Pericardium fibroblast (primary cell): ENCODE measurements around the gene C14orf39. TPM values are rescaled to one million over a fixed set of nuclear protein-coding genes. Genes with fewer than 3 reads are reported as not detected.

Experiments used
- total RNA-seq: library from RNA; depleted of rRNA; stranded (reverse); fragments of >200 nt; gene quantifications from 2 replicates; pipeline ENCODE4 v1.2.3, GENCODE V29; 2015

C14orf39 gene, protein sequence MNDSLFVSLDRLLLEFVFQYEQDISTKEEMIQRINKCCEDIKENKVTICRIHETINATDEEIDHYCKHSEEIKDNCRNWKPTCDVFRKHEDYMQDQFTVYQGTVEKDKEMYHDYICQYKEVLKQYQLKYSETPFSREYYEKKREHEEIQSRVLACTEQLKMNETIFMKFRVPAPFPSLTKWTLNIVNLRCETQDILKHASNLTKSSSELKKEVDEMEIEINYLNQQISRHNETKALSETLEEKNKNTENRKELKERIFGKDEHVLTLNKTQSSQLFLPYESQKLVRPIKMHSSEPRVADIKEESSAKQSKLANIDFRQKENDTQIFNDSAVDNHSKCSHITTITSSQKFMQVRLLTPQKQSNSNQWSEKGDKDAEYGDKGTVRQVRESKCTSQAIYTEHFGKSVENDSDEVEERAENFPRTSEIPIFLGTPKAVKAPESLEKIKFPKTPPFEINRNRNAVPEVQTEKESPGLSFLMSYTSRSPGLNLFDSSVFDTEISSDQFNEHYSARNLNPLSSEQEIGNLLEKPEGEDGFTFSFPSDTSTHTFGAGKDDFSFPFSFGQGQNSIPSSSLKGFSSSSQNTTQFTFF
- not detected in 2 replicates for total RNA-seq

DNA sequence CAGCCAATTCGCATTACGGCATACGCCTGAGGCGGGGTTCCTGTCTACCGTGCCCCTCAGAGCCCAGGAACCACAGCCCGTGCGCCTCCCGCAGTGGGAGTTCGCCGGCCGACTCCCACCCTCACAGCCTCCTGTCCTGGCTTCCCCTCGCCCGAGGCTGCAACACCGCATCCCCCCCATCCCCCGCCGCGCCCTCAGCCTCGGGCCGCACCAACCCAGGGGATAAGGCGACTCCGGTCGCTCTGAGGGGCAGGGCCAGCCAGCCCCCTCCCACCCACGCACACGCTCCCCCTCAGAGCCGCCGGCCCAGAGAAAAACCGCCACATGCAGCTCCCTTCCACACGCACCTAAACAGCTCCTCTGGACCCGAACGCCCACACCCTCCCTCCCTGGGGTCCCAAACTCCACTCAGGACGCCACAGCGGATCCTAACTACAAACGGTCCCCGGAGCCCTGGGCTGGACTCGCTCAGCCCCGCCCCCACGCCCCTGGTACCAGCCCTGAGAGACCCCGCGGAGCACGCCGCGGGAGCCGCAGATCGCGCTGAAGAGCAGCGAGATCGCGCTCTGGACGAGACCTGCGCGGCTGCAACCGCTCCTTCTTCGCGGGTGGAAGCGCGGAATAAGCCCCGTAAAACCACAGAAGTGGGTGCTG, at the start of gene C14orf39:
Gene C14orf39 (minus strand): TSS at position 466 of the 654 bp plus-strand sequence. CDS start 985 bp downstream, outside the sequence.

GRCh38 chr14:60508707-60509437, 23.0 kb upstream of the C14orf39 start, which contains the start of gene SIX6:
Gene SIX6, plus strand, starts transcription at chr14:60509146. Its CDS starts 253 bp downstream, at chr14:60509399.

Other genes with a start within 250 kb of the C14orf39 start
- gene PPM1A, start 236.8 kb downstream of the C14orf39 start, total RNA-seq, result 13.4 and 24.3 TPM in 2 replicates
- gene SIX6, start 23.1 kb upstream of the C14orf39 start, total RNA-seq, result not detected in 2 replicates
- 1.1 and 8.2 TPM in 2 replicates for gene SIX1, start 163.4 kb upstream of the C14orf39 start, total RNA-seq
- 2.1 and 9.1 TPM in 2 replicates for gene SIX4, start 238.3 kb upstream of the C14orf39 start, total RNA-seq
- 23.5 and 24.6 TPM in 2 replicates for gene MNAT1, start 248.7 kb upstream of the C14orf39 start, total RNA-seq